Measurements from ENCODE around the gene TSR2.

TSR2 gene

GRCh38 chrX:54470054-54470760, 30.0 kb downstream of the TSR2 start:
- Histone ChIP-seq H3K9me3 (ENCODE audit: control insufficient read depth, insufficient read depth, low read length) (no peaks in the 10 kb centered on the region), H4K20me1 (ENCODE audit: control insufficient read depth, insufficient read depth, low read depth, low read length) (no peaks in the 10 kb centered on the region), H3K36me3 (ENCODE audit: control insufficient read depth, low read length) (no peaks in the 10 kb centered on the region), H3K4me1 (ENCODE audit: control insufficient read depth, low read length) (no peaks in the 10 kb centered on the region), H3K4me3 (ENCODE audit: low read length) (no peak overlapping the region), H3K9me2 (replicated peaks; ENCODE audit: control insufficient read depth, low read length) (no peaks in the 10 kb centered on the region), H3K4me2 (ENCODE audit: low read length) (no peak overlapping the region), H3F3A (ENCODE audit: control insufficient read depth, insufficient read depth) (no peaks in the 10 kb centered on the region), H3K79me2 (ENCODE audit: control insufficient read depth, low read length) (no peaks in the 10 kb centered on the region), H3K27me3 (ENCODE audit: control insufficient read depth, low read length) (no peaks in the 10 kb centered on the region), H3K27ac (ENCODE audit: low read depth, low read length) (no peak overlapping the region)
- no peak for TF ChIP-seq EZH2phosphoT487 (IDR thresholded peaks at IDR 0.05; ENCODE audit: borderline replicate concordance, low read length)
- TF ChIP-seq CTCF (IDR thresholded peaks at IDR 0.05; ENCODE audit: low read depth, low read length, poor library complexity, severe bottlenecking): no peak

GRCh38 chrX:54473993-54474859, 34.0 kb downstream of the TSR2 start:
- TF ChIP-seq CTCF (IDR thresholded peaks at IDR 0.05; ENCODE audit: low read depth, low read length, poor library complexity, severe bottlenecking): no peak
- TF ChIP-seq EZH2phosphoT487 (IDR thresholded peaks at IDR 0.05; ENCODE audit: borderline replicate concordance, low read length): no peak
- Histone ChIP-seq H3K27me3 (ENCODE audit: control insufficient read depth, low read length) (no peaks in the 10 kb centered on the region), H3K9me2 (replicated peaks; ENCODE audit: control insufficient read depth, low read length) (no peaks in the 10 kb centered on the region), H4K20me1 (ENCODE audit: control insufficient read depth, insufficient read depth, low read depth, low read length) (no peaks in the 10 kb centered on the region), H3K4me2 (ENCODE audit: low read length) (no peak overlapping the region), H3K4me1 (ENCODE audit: control insufficient read depth, low read length) (peaks cover 2% of the 10 kb centered on the region), H3K36me3 (ENCODE audit: control insufficient read depth, low read length) (no peaks in the 10 kb centered on the region), H3K79me2 (ENCODE audit: control insufficient read depth, low read length) (no peaks in the 10 kb centered on the region), H3K27ac (ENCODE audit: low read depth, low read length) (no peak overlapping the region), H3F3A (ENCODE audit: control insufficient read depth, insufficient read depth) (no peaks in the 10 kb centered on the region), H3K9me3 (ENCODE audit: control insufficient read depth, insufficient read depth, low read length) (no peaks in the 10 kb centered on the region), H3K4me3 (ENCODE audit: low read length) (no peak overlapping the region)

GRCh38 chrX:54479136-54480111, 39.2 kb downstream of the TSR2 start:
- Histone ChIP-seq H3K4me2 (ENCODE audit: low read length) (no peak overlapping the region; the same call in none of the 2 replicates), H3K4me1 (ENCODE audit: control insufficient read depth, low read length) (peaks cover 13% of the 10 kb centered on the region), H3K9me3 (ENCODE audit: control insufficient read depth, insufficient read depth, low read length) (no peaks in the 10 kb centered on the region), H3K36me3 (ENCODE audit: control insufficient read depth, low read length) (no peaks in the 10 kb centered on the region), H3K27ac (ENCODE audit: low read depth, low read length) (no peak overlapping the region), H3K79me2 (ENCODE audit: control insufficient read depth, low read length) (no peaks in the 10 kb centered on the region), H3K9me2 (replicated peaks; ENCODE audit: control insufficient read depth, low read length) (no peaks in the 10 kb centered on the region), H3K27me3 (ENCODE audit: control insufficient read depth, low read length) (no peaks in the 10 kb centered on the region), H3F3A (ENCODE audit: control insufficient read depth, insufficient read depth) (no peaks in the 10 kb centered on the region), H4K20me1 (ENCODE audit: control insufficient read depth, insufficient read depth, low read depth, low read length) (no peaks in the 10 kb centered on the region), H3K4me3 (ENCODE audit: low read length) (no peak overlapping the region)
- TF ChIP-seq CTCF (IDR thresholded peaks at IDR 0.05; ENCODE audit: low read depth, low read length, poor library complexity, severe bottlenecking): no peak
- TF ChIP-seq EZH2phosphoT487 (IDR thresholded peaks at IDR 0.05; ENCODE audit: borderline replicate concordance, low read length): no peak
